ENCODE measurements around the gene RTRAF.

RTRAF gene

DNA sequence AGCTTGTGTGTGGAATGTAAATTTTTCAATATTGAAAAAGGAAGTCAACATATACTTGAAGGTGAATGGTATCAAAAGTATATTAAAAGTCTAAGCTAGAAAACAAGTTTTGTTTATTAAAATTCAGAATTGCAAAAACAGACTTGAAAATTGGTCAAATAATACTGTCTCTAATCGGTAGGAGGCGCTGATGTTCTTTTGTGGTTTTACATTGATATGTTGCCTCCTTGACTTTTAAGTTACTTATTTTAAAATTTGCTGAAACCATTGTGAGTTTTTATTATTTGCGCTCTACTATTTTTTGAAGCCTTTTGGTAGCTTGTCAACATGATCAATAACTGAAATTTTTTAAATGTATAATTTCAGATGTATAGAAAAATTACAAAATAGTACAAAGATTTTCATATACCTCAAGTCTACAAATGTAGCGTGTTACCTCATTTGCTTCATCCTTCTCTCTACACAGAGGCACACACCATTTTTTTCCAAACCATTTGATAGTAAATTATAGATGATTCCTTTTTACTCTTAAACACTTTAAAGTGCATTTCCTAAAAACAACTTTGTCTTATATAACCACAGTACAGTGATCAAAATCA, 6.9 kb downstream of the RTRAF start:
- peak; percentile 10 for DNase-seq

DNA sequence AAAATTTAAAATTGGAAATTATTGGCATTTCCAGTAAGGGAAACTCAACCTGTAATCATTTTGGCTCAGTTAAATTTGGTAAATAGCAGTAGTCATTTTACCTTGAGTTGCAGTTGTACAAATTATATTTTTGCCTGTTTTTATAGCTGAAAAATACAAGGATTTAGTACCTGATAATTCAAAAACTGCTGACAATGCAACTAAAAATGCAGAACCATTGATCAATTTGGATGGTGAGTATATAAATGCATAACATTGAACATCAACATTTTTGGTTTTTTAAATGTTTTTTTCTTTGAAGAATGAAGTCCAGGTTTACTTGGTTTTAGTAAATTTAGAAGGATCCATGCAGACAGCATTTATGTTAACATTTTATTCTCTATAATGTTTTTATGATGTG, 9.0 kb downstream of the RTRAF start:
- no peak for DNase-seq

DNA sequence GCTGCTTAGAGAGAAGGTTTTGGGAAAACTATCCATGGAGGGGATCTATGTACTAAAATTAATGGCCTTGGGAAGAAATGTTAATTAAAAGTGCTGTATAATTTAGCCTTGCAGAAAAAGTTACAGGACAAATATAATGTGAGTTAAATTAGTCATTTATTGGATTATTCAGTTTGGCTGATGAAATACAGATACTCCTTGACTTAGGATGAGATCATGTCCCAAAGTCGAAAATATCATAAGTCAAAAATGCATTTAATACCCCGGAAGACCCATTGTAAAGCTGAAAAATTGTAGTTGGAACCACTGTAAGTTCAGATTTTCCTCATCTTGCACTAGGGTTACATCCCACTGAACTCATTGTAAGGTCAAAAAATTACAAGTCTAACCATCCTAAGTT, 9.7 kb downstream of the RTRAF start:
- DNase-seq = no peak

DNA sequence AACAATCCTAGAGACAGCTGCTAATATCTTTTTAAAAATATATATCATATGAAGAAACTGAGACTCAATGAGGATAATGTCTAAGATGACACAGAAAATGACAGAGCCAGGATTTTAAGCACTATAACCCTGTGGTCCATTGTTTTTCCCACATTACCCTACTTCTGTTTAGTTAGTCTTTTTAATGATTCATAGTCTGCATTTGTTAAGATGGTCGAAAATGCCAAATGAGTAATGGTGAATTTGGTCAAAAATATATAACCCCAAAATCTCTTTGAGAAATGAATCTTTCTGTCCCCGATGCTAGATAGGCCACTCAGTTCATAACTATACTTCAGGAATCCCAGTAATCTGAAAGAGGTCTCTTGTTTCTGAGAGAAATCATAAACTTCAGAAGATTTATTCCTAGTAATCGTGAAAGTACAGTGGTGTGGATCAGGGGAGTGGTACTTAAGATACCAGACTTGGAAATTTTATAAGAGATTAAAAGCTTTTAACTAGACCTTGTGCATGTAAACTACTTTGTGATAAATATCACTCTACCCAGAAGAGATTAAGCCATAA, 10.8 kb downstream of the RTRAF start:
- DNase-seq = no peak

DNA sequence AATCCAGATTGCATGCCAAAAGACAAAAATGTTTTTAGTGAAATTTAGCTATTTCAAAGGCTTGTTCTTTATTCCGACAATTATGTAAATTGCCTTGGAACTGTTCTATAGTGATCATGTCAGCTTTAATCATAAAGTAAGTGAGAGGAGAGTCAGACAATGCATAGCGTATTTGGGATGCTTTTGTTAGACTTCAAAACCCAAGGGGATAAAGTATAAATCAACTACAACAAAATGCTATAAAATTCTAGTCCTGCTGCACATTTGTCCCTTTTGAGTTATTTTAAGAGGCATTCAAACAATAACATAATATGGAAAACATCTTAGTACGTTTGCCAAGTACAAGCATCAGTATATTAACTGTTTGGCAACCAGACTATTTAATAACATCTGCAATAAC, 11.3 kb downstream of the RTRAF start:
- no peak for DNase-seq

DNA sequence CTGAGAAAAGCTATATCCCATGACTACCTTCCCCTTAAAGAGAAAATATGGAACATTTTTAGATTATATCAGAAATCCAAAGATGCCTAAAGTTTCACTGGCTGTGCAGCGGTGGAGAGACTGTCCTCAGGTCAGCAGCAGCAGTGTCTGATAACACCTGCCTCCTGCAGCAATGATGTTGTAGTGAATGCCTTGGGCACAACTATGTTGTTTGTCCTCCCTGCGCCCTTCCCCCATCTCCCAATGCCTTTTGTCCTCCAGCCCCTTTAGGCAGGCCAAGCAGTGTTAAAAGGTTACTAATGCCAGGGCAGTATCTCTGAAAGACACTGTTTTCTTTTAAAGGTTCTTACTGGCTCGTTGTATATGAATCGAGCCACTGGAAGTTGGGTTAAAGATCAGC, 13.2 kb downstream of the RTRAF start:
- DNase-seq = no peak

DNA sequence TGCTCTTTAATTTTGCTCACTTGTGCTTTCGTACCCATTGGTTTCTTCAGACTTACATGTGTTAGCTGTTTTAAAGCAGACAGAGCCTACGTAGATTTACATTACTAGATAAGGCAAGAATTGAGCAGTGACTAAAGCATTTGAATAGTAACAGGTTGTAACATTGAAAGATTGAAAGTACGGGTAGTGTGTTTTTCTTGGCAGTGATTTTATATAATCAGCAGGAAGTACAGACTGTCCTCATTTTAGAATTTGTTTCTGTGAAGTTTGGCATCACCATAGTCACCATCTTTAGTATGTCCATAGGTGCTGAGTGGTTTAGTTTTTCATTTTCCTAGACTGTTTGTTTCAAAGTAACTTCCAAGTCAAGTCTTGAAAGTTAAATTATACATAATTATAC, 14.0 kb downstream of the RTRAF start:
- no peak for DNase-seq

DNA sequence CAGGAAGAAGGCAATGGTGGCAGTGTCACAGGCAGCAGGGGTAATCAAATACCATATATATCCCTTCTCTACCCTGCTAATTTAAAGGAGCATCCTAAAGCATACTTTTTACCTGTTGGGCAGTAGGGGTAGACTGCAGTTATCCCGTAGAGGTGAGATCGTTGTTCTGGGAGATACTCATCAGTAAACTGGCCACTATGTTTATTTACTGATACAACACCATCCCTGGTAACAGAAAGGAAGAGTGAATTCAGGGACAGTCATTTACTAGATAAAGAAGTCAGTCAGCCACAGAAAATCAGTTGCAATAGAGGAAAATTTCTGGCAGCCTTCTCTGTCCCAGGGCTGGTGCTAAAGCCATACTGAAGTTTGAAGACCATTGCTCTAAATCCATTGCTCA, 16.3 kb downstream of the RTRAF start:
- DNase-seq = no peak

DNA sequence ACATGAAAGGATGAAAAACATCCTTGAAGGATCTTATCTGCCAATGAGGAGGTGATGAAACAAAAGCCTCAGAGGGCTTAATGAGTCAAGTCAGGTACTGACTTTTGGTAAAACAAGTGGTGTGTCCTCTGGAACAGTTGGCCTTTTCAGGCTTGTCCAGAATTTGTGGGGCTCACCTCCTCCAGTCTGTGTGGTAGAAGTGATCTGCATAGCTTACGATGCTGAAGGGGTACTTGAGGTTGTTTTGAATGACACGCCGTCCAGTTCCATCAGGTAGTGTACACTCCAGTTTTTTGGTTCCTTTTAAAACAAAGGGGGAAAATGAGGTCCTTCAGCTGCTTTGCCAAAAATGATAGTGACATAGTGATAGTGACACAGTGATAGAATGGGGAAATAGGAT, 17.0 kb downstream of the RTRAF start:
- DNase-seq = no peak

DNA sequence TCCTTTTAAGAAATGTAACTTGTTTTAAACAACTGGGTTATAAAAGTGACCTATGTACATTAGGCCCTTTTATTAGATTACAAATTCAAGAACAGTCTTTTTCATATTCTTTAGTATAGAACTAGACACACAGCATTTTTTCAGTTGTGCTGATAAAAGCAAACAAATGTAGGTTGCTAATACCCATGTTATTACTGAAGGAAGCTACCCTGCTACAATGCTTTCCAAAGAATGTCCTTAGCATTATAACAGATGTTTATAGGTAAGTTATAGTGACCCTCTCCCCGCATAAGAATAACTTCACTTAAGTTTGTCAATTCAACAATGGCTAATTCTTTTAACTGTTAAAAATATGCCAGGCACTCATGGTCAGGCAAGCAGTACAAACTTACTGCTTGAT, 17.9 kb downstream of the RTRAF start:
- no peak for DNase-seq

DNA sequence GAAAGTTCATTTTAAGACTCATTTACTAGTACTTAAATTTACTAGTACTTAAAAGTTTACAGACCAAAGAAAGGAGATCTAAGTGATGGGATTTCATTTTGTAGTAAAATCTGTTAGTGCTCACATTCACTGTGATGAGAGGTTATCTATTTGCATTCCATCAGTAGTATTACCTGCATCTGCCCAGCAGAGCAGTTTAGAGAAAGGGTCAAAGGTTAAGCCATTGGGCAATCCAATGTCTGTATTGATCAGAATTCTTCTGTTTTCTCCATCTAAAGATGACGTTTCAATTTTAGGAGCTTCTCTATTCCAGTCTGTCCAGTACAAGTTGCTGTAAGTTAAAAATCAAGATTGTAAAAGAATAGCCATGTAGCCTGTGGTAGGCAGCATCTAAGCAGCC, 18.3 kb downstream of the RTRAF start:
- no peak for DNase-seq

DNA sequence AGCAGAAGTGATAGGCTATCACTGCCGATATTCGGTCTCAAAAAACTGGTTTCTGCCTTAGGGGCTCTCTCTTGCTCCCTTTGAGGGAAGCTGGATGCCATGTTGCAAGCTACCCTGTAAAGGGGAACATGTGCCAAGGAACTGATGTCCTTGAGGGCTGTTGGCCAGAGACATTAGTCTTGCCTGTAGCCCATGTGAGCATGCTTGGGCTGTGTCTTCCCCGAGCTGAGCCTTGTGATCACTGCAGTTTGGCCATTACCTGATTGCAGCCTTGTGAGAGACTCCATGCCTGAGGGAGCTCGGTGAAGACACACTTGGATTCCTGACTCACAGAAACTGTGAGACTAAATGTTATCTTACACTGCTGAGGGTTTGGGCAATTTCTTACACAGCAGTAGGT, 18.8 kb downstream of the RTRAF start:
- DNase-seq = no peak

DNA sequence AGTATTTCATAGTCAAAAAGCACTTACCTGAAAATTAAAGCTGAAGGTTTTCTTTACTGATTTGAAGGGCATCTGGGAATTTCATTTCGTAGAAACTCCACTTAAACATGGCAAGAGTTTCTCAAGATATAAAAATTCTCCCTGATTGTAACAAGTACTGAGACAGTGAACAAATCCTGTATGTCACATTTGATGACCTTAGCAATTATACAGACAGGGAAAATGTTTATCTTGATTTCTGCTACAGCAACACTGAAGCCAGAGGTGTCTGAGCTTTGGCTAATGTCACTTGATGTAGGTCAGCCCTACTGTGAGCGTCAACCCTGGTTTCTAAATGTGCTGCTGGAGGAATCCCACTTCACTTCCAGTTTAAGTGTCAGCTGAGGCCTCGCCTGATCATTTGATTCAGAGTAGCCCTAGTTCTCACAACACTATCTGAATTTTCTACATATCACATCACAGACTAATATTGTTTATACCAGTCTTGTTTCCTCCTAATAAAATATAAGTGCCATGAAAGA, 20.9 kb downstream of the RTRAF start:
- no peak for DNase-seq

DNA sequence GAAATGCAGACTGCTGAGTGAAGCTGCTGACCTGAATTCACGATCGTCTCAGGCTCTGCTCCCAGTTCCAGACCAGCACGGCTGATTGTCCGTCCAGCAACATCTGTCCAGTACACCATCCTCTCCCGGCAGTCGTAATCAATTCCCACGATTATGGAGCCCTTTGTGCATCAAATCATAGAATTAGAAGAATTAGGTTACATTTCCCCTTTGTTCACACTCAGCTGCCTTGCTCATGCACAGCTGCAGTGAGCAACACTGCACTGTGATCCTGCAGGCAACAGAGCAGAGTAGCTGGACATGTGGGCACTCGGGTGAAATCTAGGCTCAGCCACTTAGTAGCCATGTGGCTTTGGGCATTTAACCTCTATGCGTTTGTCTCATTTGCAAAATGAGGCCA, 22.2 kb downstream of the RTRAF start:
- DNase-seq = no peak

DNA sequence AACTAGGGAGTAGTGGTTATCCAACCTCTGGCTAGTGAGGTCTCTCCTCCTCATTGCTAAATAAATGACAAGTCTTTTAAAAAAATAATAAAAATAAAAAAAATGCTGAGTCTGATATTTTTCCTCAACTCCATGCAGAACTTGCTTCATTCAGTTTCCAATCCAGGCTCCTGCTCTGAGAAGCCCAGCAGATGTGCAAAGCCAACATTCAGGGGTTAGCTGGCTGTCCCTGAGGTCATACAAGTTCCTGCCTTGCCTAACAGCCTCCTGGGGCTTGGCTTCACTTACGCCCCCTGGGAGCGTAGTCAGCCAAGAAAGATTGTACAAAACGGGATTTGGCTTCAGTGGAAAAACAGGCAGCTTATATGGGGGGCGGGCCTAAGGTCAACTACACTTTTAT, 23.3 kb downstream of the RTRAF start:
- no peak for DNase-seq

DNA sequence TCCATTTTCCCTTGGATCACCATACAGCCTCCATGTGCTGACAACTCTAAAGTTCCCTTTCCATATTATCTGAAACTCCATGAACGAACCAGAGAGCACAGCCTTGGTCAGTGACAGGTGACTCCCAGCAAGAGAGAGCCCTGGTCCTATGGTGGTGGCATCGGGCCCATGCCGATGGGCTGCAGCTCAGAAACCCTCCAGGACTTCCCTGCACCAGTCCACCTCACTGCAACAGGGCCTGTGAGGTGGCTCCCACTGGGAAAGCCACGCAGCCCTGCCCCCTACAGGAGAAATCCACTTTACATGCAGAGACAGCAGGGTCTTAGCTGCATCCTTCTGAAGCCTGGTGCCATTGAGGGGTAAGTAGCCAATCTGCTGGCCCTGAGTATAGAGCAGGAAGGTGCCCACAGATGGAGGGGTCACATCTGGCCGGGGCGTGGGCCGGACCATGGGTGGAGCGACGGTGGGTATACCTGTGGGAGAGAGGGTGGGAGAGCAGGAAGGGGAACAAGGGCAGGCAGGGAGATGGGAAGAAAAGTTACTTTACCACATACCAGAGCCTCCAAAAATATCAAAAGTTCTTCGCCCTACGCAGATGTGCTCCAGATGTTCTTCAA, 24.7 kb downstream of the RTRAF start:
- no peak for DNase-seq

DNA sequence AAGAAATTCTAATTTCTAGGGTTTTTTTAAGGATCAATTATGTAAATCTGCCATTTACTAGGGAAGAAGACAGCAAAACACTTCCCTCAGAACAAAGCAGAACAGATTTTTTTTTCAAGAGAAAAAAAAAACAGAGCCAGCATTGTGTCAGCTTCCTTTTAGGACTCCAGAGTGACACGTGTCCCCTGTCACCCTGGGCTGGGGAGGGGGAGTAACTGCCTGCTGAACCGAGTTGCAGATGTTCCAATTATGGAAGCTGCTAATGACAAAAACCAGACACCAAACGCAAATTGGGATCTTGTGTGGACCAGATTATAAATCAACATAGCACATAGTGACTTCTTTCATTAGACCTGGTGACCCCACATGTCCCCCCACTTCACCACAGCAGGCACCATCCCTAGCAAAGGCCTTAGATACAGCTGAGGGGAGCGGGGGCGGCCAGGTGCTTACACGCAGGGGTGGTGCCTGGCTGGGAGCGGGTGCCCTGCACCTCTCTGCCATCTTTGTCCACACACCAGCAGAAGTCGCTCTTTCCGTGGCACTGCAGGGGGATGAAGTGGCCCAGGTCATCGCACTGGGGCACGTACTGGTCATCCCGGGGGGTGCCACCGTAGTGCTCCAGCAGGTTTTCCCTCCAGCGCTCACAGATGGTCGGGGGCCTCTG, 25.4 kb downstream of the RTRAF start:
- DNase-seq = no peak

DNA sequence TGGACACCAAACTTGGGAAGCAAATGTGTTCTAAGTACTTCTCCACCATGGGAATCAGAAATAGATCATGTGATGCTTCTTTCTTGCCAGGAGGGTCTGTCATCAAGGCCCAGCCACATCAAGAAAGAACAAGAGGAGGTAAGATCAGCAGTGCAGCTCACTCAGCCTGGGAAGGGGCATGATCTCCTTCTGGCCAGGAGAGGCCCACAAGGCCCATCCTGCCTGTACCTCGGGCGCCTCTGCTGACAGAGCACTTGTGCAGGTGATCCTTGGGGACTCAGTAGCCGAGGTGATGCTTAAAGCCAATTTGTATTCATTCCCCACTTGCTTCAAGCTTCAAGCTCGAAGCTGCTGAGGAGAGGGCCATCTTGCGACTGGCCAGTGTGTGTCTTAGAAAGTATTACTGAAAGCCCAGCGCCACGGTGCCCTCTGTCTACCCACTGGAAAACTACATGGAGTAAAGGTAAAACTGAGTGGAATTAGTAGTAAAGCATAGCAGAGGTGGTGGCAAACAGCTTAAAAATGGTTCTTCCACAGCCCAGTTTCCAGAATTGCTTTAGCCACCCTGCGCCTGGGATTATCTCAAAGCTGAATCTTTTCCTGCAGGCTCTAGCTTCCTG, 26.2 kb downstream of the RTRAF start:
- DNase-seq = no peak

DNA sequence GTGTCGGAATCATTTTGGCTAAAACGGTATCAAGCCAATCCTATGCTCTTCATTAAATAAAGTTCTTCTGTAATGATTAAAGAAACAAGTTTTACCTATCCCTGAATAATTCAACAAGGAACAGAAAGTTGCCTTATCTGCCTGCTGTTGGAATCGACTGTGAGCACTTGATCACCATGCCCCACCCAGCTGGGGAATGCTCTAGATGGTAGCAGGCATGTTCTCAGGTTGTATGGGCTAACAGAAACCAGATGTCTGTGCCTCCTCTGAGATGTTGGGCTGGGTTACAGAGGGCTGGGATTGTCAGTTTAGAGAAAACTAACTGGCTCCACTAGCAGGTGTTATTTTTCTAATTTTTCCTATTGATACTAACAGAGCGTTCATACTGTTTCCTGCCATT, 28.9 kb downstream of the RTRAF start:
- DNase-seq = no peak

DNA sequence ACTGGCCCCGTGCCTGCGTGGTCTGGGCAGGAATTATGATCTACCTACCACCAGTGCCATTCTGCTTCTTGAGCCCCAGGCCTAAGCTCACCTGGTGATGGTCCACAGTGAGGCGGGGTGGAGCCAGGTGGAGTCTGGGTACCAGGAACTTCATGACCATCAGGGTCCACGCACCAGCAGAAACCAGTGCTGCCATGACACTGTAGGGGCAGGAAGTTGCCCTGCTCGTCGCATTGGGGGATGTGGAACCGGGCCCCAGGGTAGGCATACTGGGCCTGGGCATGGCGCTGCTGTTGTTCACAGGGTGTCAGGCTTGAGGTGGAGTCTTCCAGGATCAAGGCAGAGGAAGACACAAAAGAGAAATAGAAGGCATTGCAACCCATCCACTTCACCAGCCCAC, 29.6 kb downstream of the RTRAF start:
- no peak for DNase-seq

DNA sequence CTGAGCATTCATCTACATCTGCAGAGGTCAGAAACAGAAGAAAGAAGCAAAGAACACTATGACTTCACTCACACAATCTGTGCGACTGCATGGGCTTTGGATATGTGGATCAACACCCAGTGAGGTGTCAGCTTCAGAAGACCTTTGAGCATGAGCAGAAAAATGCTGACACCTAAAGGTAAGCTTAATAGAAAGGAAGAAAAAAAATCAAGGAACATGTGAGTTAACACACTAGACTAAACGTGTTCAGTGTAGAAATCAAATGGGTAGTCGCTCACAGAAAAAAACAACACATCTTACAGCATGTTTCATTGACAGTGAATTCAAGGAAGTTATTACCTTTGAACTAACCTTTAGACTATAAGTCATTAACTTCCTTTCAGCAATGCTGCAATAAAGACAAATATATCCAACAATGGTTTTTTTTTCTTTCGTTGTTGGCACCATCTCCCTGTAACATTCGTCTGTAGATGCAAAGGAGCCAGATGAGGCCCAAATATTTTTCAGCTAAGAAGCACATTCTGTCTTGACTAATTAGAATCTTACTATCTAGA, 30.9 kb downstream of the RTRAF start:
- DNase-seq = no peak

DNA sequence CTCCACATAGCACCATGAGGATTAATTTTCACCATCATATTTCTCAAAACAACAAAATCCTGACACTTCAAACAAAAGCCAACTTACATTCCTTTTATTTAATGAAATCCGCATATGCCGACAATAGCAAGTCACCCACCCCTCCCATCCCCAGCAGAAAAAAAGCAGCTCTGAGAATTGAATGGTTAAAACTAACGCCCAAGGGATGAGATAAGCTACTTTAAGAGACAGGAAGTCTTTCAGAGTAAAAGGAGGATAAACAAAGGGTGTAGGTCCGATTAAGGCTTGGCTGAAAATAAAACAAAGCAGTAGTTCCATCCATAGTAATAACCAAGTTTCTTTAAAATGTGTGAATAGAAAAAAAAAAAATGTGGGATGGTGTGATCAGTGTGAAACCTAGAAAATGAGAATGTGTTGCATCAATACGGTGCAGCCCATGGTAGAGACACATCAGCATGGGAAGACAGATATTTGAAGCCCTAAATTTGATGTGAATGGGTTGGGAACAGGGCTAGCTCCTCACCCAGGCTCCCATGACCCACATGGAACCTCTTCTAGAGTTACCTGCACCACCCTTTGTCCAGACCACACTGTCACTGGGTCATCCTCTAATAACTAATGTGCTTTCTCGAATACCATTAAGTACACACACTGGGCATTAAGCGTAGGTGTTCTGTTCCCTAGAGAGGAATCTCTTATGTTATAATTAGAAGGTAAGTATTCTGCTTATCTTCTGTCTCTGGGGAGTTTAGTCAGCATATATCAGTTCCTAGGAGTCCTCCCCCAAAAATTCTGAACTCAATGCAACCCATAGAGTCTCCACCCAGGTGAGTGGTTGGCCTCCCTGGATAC, 31.7 kb downstream of the RTRAF start:
- no peak for DNase-seq

Measured in NCI-H526 treated with DMSO at 0.1 percent for 48 hours (cell line).